ENCODE measurements around the gene SDHAF4.
"Not testable (repeated sequence)": the region's sequence is repeated elsewhere in the genome, so short reads cannot be mapped to it uniquely, and the experiment has no call there.

The SDHAF4 gene

DNA sequence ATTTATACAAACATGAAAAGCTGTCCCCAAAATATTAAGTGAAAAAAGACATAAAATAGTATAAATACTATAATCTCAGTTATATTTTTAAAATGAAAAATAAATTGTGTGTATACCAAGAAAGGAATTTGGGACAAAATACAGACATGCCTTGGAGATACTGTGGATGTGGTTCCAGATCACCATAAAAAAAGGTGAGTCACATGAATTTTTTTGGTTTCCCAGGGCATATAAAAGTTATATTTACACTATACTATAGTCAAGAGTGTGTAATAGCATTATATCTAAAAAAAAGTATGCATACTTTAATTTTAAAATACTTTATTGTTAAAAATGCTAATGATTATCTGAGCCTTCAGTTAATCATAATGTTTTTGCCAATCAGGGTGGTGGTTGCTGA is 17.4 kb upstream of the SDHAF4 start:
- H3K9me3 ChIP-seq: no peaks in the 10 kb centered on the region
- no peaks in the 10 kb centered on the region for H3K27me3 ChIP-seq
- H3K4me1 ChIP-seq (ENCODE audit: control insufficient read depth in 1 of 2, insufficient read depth in 1 of 2, low read depth in 1 of 2, low read length in 1 of 2): no peaks in the 10 kb centered on the region
- TF ChIP-seq, protein P1, sequence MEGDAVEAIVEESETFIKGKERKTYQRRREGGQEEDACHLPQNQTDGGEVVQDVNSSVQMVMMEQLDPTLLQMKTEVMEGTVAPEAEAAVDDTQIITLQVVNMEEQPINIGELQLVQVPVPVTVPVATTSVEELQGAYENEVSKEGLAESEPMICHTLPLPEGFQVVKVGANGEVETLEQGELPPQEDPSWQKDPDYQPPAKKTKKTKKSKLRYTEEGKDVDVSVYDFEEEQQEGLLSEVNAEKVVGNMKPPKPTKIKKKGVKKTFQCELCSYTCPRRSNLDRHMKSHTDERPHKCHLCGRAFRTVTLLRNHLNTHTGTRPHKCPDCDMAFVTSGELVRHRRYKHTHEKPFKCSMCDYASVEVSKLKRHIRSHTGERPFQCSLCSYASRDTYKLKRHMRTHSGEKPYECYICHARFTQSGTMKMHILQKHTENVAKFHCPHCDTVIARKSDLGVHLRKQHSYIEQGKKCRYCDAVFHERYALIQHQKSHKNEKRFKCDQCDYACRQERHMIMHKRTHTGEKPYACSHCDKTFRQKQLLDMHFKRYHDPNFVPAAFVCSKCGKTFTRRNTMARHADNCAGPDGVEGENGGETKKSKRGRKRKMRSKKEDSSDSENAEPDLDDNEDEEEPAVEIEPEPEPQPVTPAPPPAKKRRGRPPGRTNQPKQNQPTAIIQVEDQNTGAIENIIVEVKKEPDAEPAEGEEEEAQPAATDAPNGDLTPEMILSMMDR (IDR thresholded peaks at IDR 0.05): no peak
- H3K36me3 ChIP-seq: no peaks in the 10 kb centered on the region
- H3K4me3 ChIP-seq (ENCODE audit: low read depth in 1 of 2, low read length in 1 of 2): no peak overlapping the region
- no peak overlapping the region for H3K27ac ChIP-seq

DNA sequence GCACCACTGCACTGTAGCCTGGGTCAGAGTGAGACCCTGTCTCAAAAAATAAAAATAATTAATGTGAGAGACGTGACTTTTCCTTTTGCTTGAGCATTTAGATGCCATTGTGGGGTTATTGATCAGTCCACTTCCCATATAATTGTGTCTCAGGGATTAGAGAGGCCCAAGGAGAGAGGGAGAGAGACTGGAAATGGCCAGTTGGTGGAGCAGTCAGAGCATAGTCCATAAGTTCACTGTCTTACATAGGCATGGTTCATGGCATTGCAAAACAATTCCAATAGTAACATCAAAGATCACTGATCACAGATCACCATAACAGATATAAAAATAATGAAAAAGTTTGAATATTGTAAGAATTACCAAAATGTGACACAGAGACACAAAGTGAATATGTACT is 15.2 kb upstream of the SDHAF4 start:
- H3K27me3 ChIP-seq: no peaks in the 10 kb centered on the region
- H3K4me1 ChIP-seq (ENCODE audit: control insufficient read depth in 1 of 2, insufficient read depth in 1 of 2, low read depth in 1 of 2, low read length in 1 of 2): no peaks in the 10 kb centered on the region
- no peak overlapping the region for H3K4me3 ChIP-seq (ENCODE audit: low read depth in 1 of 2, low read length in 1 of 2)
- TF ChIP-seq, protein P1 (IDR thresholded peaks at IDR 0.05): no peak
- H3K9me3 ChIP-seq: no peaks in the 10 kb centered on the region
- no peaks in the 10 kb centered on the region for H3K36me3 ChIP-seq
- H3K27ac ChIP-seq: no peak overlapping the region

GRCh38 chr6:70552286-70552940 is 14.3 kb upstream of the SDHAF4 start:
- not testable (repeated sequence) for H3K27ac ChIP-seq; H3K27me3 ChIP-seq; H3K4me3 ChIP-seq (ENCODE audit: low read depth in 1 of 2, low read length in 1 of 2)

DNA sequence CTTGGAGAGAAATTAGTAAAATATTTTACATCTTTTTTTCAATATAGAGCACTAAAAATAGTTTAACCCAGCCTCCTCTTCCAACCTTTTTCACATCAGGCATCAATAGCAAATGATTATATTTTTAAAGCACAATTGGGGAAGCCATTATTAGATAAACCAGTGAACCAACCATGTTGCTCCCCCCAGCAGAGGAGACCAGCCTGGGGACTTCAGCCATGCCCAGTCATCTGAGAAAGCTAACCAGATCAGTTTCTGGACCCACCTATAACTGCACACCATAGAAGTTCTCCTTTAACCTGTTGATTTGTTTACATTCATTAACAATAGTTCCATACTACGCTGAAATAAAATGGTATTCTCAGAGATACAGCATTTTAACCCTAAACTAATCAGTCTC is 13.8 kb upstream of the SDHAF4 start:
- Histone ChIP-seq H3K9me3 (no peaks in the 10 kb centered on the region), H3K36me3 (no peaks in the 10 kb centered on the region), H3K27ac (no peak overlapping the region), H3K4me3 (ENCODE audit: low read depth in 1 of 2, low read length in 1 of 2) (no peak overlapping the region), H3K27me3 (no peaks in the 10 kb centered on the region), H3K4me1 (ENCODE audit: control insufficient read depth in 1 of 2, insufficient read depth in 1 of 2, low read depth in 1 of 2, low read length in 1 of 2) (no peaks in the 10 kb centered on the region)
- TF ChIP-seq, protein P1 (IDR thresholded peaks at IDR 0.05): no peak

More at GRCh38 chr6:70552286-70552940, 14.3 kb upstream of the SDHAF4 start:
- H3K36me3 ChIP-seq; H3K4me1 ChIP-seq (ENCODE audit: control insufficient read depth in 1 of 2, insufficient read depth in 1 of 2, low read depth in 1 of 2, low read length in 1 of 2); H3K9me3 ChIP-seq: not testable (repeated sequence)

GRCh38 chr6:70557998-70558397 is 8.7 kb upstream of the SDHAF4 start:
- TF ChIP-seq, protein P1 (IDR thresholded peaks at IDR 0.05): no peak
- Histone ChIP-seq H3K4me1 (ENCODE audit: control insufficient read depth in 1 of 2, insufficient read depth in 1 of 2, low read depth in 1 of 2, low read length in 1 of 2) (no peaks in the 10 kb centered on the region), H3K27me3 (no peaks in the 10 kb centered on the region), H3K27ac (no peak overlapping the region), H3K9me3 (no peaks in the 10 kb centered on the region), H3K4me3 (ENCODE audit: low read depth in 1 of 2, low read length in 1 of 2) (no peak overlapping the region), H3K36me3 (no peaks in the 10 kb centered on the region)

DNA sequence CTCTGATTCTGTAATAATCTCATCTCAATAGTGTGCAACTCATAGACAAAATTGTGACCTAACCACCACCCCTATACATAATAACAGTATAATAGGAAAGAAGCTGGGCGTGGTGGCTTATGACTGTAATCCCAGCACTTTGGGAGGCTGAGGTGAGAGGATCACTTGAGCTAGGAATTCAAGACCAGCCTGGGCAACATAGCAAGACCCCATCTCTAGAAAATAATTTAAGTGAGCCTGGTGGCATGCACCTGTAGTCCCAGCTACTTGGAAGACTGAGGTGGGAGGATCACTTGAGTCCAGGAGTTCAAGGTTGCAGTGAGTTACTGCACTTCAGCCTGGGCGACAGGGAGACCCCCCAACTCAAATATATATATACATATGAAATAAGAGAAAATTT is 4.3 kb upstream of the SDHAF4 start:
- not testable (repeated sequence) for H3K9me3 ChIP-seq

More for the DNA sequence above, 4.3 kb upstream of the SDHAF4 start:
- H3K27ac ChIP-seq; H3K36me3 ChIP-seq; H3K4me3 ChIP-seq (ENCODE audit: low read depth in 1 of 2, low read length in 1 of 2); H3K27me3 ChIP-seq: not testable (repeated sequence)
- peaks cover 7 to 10% of the 10 kb centered on the region in 2 experiments for H3K4me1 ChIP-seq (ENCODE audit: control insufficient read depth in 1 of 2, insufficient read depth in 1 of 2, low read depth in 1 of 2, low read length in 1 of 2)

Data from neutrophil (primary cell).